Lung (tissue), 12 donors: ENCODE measurements around the gene TAS2R1. TPM values are rescaled to one million over a fixed set of nuclear protein-coding genes. Genes with fewer than 3 reads are reported as not detected.

Experiments
- ATAC-seq: fragments of 200-7000 bp; cut with Tn5 transposase; one replicate; pipeline ENCODE4 v1.9.1; 2020; ENCODE audit warnings: moderate number of reproducible peaks; ENCODE audit not compliant: insufficient read depth, low FRiP score
- DNase-seq, 3 donors: peaks; one replicate each; pipeline ENCODE4 v3.0.0-alpha.2; 2013 to 2017
- H3K27ac ChIP-seq, 2 donors: one replicate each; pipeline ENCODE4 v1.5.1; 2013; ENCODE audit warnings: mild to moderate bottlenecking in 2 of 2, moderate library complexity in 2 of 2, control low read depth in 1 of 2, inconsistent platforms in 1 of 2, low read depth in 1 of 2, low read length in 1 of 2
- H3K27me3 ChIP-seq, 3 donors: one replicate each; pipeline ENCODE4 v1.5.1; 2013; ENCODE audit warnings: low read length in 2 of 3; ENCODE audit not compliant: control insufficient read depth in 3 of 3, insufficient read depth in 3 of 3
- H3K36me3 ChIP-seq, 4 donors: one replicate each; pipeline ENCODE4 v1.5.1; 2013; ENCODE audit warnings: low read length in 4 of 4, mild to moderate bottlenecking in 1 of 4, moderate library complexity in 1 of 4; ENCODE audit not compliant: control insufficient read depth in 4 of 4, insufficient read depth in 4 of 4
- H3K4me1 ChIP-seq, 5 donors: one replicate each; pipeline ENCODE4 v1.5.1; 2013; ENCODE audit warnings: low read length in 5 of 5, mild to moderate bottlenecking in 2 of 5, moderate library complexity in 1 of 5; ENCODE audit not compliant: control insufficient read depth in 5 of 5, insufficient read depth in 5 of 5
- H3K4me3 ChIP-seq: one replicate; pipeline ENCODE4 v1.5.1; 2013; ENCODE audit warnings: mild to moderate bottlenecking, control low read depth, moderate library complexity
- H3K9ac ChIP-seq, 2 donors: one replicate each; pipeline ENCODE4 v1.5.1; 2013; ENCODE audit warnings: low read length in 2 of 2, control low read depth in 1 of 2; ENCODE audit not compliant: insufficient read depth in 1 of 2
- H3K9me3 ChIP-seq, 4 donors: one replicate each; pipeline ENCODE4 v1.5.1; 2013; ENCODE audit warnings: low read length in 3 of 4, mild to moderate bottlenecking in 1 of 4, moderate library complexity in 1 of 4; ENCODE audit not compliant: control insufficient read depth in 4 of 4, insufficient read depth in 3 of 4
- CTCF ChIP-seq: IDR thresholded peaks from 2 replicates; pipeline ENCODE4 v1.5.1; 2012; ENCODE audit warnings: mild to moderate bottlenecking; ENCODE audit errors: control extremely low read depth, extremely low read depth
- WGBS, 2 donors: extraction: QIAGEN DNeasy Blood & Tissue Kit; methylation state at CpG; one replicate each; pipeline ENCODE4 v1.1.7; 2013; 5-methylcytosine and 5-hydroxymethylcytosine counted together
- polyA plus RNA-seq, 2 donors: library from polyadenylated mRNA; stranded (reverse); fragments of 200-250 nt; gene quantifications; one replicate each; pipeline ENCODE4 v1.2.1, GENCODE V29; 2013
- total RNA-seq, 2 donors: library from RNA; depleted of rRNA in 1 of 2; stranded (reverse); fragments of >200 nt in 1 of 2; gene quantifications; one replicate each; pipeline ENCODE4 v1.2.1, GENCODE V29; 2014 to 2021
- donor health status: control.
- donor health status: control.
- donor health status: Bipolar disorder and iron deficiency.
- donor health status: healthy.
- donor health status: DM: yes; HTN: yes; CAD: no.

TAS2R1 gene
- total and polyA plus RNA-seq, 4 donors: 0.85 TPM; not detected in 3

- ATAC-seq (no peak), DNase-seq (no peak)
- H3K4me3 ChIP-seq: no peak overlapping the region
- H3K27ac ChIP-seq: no peak overlapping the region
- no peak overlapping the region for H3K9ac ChIP-seq
- TF ChIP-seq CTCF: no peak
- no peaks in the 10 kb centered on the region for H3K4me1 ChIP-seq
- H3K9me3 ChIP-seq: peaks cover 0 to 2% (median 0%) of the 10 kb centered on the region in 4 donors
- 55 to 66% methylated on average over 6 of the region's 6 CpGs for WGBS, 2 donors
- no peaks in the 10 kb centered on the region for H3K36me3 ChIP-seq
- H3K27me3 ChIP-seq: no peaks in the 10 kb centered on the region
These were observed 31.3 kb upstream of the TAS2R1 start for GRCh38 chr5:9661316-9662015.

GRCh38 chr5:9658706-9659105, 28.6 kb upstream of the TAS2R1 start:
- 74 to 80% methylated on average over 2 of the region's 2 CpGs for WGBS, 2 donors
- H3K4me1 ChIP-seq: peaks cover 0 to under 1% (median 0%) of the 10 kb centered on the region in 5 donors
- no peaks in the 10 kb centered on the region for H3K36me3 ChIP-seq
- H3K27ac ChIP-seq: no peak overlapping the region
- DNase-seq (no peak), ATAC-seq (no peak)
- no peaks in the 10 kb centered on the region for H3K27me3 ChIP-seq
- H3K9ac ChIP-seq: no peak overlapping the region
- TF ChIP-seq CTCF: no peak
- H3K9me3 ChIP-seq: no peaks in the 10 kb centered on the region
- H3K4me3 ChIP-seq: no peak overlapping the region

- Histone ChIP-seq H3K27me3 (no peaks in the 10 kb centered on the region), H3K9ac (no peak overlapping the region), H3K36me3 (no peaks in the 10 kb centered on the region), H3K9me3 (no peaks in the 10 kb centered on the region), H3K27ac (no peak overlapping the region), H3K4me1 (peaks cover 0 to 4% (median 0%) of the 10 kb centered on the region in 5 donors), H3K4me3 (no peak overlapping the region)
- ATAC-seq: no peak
- WGBS, 2 donors: 76 to 81% methylated on average over 1 of the region's 1 CpG
- TF ChIP-seq CTCF: no peak
- no peak for DNase-seq
These were observed 27.7 kb upstream of the TAS2R1 start for GRCh38 chr5:9657819-9658218.

DNA sequence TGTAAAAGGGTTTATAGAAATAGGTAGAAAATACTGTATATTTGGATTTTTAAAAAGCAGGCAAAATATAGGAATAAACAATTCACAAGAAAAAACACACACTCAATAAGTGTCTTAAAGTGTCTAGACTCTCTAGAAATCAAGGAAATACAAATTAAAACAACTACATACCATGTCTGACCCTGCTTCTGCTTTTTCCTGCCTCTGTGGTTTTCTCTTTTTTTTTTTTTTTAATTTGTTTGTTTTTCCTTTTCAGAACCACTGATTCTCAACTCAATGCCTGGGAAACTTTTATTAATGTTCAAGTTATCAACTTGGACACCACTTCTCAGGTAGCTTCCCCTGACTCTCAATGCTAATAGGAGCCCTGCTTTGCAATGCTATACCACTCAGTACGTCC, 25.5 kb upstream of the TAS2R1 start:
- Histone ChIP-seq H3K9ac (no peak overlapping the region), H3K36me3 (no peaks in the 10 kb centered on the region), H3K27me3 (no peaks in the 10 kb centered on the region), H3K9me3 (no peaks in the 10 kb centered on the region), H3K4me1 (peaks cover 0 to 4% (median 0%) of the 10 kb centered on the region in 5 donors), H3K4me3 (no peak overlapping the region), H3K27ac (no peak overlapping the region)
- WGBS, 2 donors: 81 to 88% methylated on average over 1 of the region's 1 CpG
- DNase-seq (no peak), ATAC-seq (no peak)
- no peak for TF ChIP-seq CTCF
